A549 (cell line): ENCODE data around the gene METAP2.

Source experiments
- EHMT2 ChIP-seq: fragments of 200-600 bp; sonication (generic); IDR thresholded peaks from 2 replicates; pipeline ENCODE4 v1.6.1; 2016; ENCODE audit warnings: antibody characterized with exemption, low read depth, mild to moderate bottlenecking, moderate library complexity
- EP300 ChIP-seq, 2 experiments: fragments of >200 bp; sonication (Bioruptor Twin); formaldehyde crosslinking; IDR thresholded peaks; 2 replicates in 1 of 2; 3 replicates in 1 of 2; pipeline ENCODE4 v1.6.1; 2016 to 2017
- ESRRA ChIP-seq: fragments of 150-350 bp; IDR thresholded peaks from 2 replicates; pipeline ENCODE4 v1.6.1; 2014; ENCODE audit warnings: mild to moderate bottlenecking, low read length, borderline replicate concordance
- MAFK ChIP-seq: fragments of 450-650 bp; IDR thresholded peaks from 2 replicates; pipeline ENCODE4 v1.6.1; 2014; ENCODE audit not compliant: partially characterized antibody
- NFE2L2 ChIP-seq: fragments of 150-350 bp; conservative IDR thresholded peaks from 2 replicates; pipeline ENCODE4 v1.6.1; 2014; ENCODE audit warnings: low read length
- POLR2A ChIP-seq: IDR thresholded peaks from 2 replicates; pipeline ENCODE4 v1.6.1; 2012; ENCODE audit warnings: mild to moderate bottlenecking, low read length
- POLR2AphosphoS2 ChIP-seq: conservative IDR thresholded peaks from 2 replicates; pipeline ENCODE4 v1.6.1; 2012; ENCODE audit warnings: low read length, improper control_type of control experiment, inconsistent platforms
- RAD21 ChIP-seq, 2 experiments: fragments of >200 bp in 1 of 2; sonication (Bioruptor Twin) in 1 of 2; formaldehyde crosslinking in 1 of 2; IDR thresholded peaks in 1 of 2; conservative IDR thresholded peaks in 1 of 2; 2 replicates in 1 of 2; 3 replicates in 1 of 2; pipeline ENCODE4 v1.6.1; 2012 to 2018; ENCODE audit warnings: inconsistent platforms in 1 of 2
- RNF2 ChIP-seq: fragments of 200-600 bp; sonication (generic); IDR thresholded peaks from 2 replicates; pipeline ENCODE4 v1.6.1; 2016; ENCODE audit warnings: low read depth, mild to moderate bottlenecking, antibody characterized with exemption, moderate library complexity, borderline replicate concordance
- SREBF2 ChIP-seq: fragments of 450-650 bp; IDR thresholded peaks from 2 replicates; pipeline ENCODE4 v1.6.1; 2014; ENCODE audit warnings: mild to moderate bottlenecking, moderate library complexity
- TF ChIP-seq, protein P1 (sequence below): fragments of 450-650 bp; IDR thresholded peaks from 2 replicates; pipeline ENCODE4 v1.6.1; 2014; ENCODE audit warnings: antibody characterized with exemption
- TF ChIP-seq, protein P2 (sequence below): IDR thresholded peaks from 2 replicates; pipeline ENCODE4 v1.6.1; 2012
- TF ChIP-seq, protein P3 (sequence below): fragments of >200 bp; sonication (Bioruptor Twin); formaldehyde crosslinking; IDR thresholded peaks from 3 replicates; pipeline ENCODE4 v1.5.1; 2016
- TF ChIP-seq, protein P4 (sequence below): fragments of 150-350 bp; IDR thresholded peaks from 2 replicates; pipeline ENCODE4 v1.6.1; 2014; ENCODE audit warnings: low read depth, mild to moderate bottlenecking, low read length

DNA sequence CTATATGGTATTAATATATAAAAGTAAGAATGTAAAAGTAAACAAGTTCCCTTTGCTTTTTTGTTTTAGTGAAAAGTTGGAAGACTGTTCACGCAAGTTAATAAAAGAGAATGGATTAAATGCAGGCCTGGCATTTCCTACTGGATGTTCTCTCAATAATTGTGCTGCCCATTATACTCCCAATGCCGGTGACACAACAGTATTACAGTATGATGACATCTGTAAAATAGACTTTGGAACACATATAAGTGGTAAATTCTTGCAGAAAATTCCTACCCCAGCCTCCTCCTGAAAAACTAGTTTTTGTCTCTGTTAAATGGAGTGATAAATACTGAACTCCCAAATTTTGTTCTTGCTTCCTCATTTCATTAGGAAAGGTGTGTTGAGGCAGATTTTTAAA, 20.9 kb downstream of the METAP2 start:
- TF ChIP-seq EP300 (IDR thresholded peaks at IDR 0.05) (no peak), MAFK (no peak), POLR2A (no peak), SREBF2 (no peak), POLR2AphosphoS2 (no peak), ESRRA (no peak), RAD21 (conservative IDR thresholded peaks at IDR 0.05 in 1 of 2, IDR thresholded peaks at IDR 0.05 in 1 of 2) (no peak), RNF2 (no peak), NFE2L2 (no peak), EHMT2 (no peak)
- TF ChIP-seq, protein P1, sequence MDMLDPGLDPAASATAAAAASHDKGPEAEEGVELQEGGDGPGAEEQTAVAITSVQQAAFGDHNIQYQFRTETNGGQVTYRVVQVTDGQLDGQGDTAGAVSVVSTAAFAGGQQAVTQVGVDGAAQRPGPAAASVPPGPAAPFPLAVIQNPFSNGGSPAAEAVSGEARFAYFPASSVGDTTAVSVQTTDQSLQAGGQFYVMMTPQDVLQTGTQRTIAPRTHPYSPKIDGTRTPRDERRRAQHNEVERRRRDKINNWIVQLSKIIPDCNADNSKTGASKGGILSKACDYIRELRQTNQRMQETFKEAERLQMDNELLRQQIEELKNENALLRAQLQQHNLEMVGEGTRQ = no peak
- TF ChIP-seq, protein P2, sequence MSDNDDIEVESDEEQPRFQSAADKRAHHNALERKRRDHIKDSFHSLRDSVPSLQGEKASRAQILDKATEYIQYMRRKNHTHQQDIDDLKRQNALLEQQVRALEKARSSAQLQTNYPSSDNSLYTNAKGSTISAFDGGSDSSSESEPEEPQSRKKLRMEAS = no peak
- TF ChIP-seq, protein P3, sequence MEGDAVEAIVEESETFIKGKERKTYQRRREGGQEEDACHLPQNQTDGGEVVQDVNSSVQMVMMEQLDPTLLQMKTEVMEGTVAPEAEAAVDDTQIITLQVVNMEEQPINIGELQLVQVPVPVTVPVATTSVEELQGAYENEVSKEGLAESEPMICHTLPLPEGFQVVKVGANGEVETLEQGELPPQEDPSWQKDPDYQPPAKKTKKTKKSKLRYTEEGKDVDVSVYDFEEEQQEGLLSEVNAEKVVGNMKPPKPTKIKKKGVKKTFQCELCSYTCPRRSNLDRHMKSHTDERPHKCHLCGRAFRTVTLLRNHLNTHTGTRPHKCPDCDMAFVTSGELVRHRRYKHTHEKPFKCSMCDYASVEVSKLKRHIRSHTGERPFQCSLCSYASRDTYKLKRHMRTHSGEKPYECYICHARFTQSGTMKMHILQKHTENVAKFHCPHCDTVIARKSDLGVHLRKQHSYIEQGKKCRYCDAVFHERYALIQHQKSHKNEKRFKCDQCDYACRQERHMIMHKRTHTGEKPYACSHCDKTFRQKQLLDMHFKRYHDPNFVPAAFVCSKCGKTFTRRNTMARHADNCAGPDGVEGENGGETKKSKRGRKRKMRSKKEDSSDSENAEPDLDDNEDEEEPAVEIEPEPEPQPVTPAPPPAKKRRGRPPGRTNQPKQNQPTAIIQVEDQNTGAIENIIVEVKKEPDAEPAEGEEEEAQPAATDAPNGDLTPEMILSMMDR = no peak
- TF ChIP-seq, protein P4, sequence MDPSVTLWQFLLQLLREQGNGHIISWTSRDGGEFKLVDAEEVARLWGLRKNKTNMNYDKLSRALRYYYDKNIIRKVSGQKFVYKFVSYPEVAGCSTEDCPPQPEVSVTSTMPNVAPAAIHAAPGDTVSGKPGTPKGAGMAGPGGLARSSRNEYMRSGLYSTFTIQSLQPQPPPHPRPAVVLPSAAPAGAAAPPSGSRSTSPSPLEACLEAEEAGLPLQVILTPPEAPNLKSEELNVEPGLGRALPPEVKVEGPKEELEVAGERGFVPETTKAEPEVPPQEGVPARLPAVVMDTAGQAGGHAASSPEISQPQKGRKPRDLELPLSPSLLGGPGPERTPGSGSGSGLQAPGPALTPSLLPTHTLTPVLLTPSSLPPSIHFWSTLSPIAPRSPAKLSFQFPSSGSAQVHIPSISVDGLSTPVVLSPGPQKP = no peak
